HG03439 (cell line): ENCODE results near the gene DUSP5.
A peak's percentile ranks its signal among the peaks of the same experiment; 100 is the strongest.

Source experiments
- ATAC-seq: cut with Tn5 transposase; IDR thresholded peaks from one replicate; pipeline ENCODE4 v1.9.1; 2021; ENCODE audit warnings: mild to moderate bottlenecking, moderate library complexity; ENCODE audit not compliant: unreplicated experiment

Gene DUSP5

DNA sequence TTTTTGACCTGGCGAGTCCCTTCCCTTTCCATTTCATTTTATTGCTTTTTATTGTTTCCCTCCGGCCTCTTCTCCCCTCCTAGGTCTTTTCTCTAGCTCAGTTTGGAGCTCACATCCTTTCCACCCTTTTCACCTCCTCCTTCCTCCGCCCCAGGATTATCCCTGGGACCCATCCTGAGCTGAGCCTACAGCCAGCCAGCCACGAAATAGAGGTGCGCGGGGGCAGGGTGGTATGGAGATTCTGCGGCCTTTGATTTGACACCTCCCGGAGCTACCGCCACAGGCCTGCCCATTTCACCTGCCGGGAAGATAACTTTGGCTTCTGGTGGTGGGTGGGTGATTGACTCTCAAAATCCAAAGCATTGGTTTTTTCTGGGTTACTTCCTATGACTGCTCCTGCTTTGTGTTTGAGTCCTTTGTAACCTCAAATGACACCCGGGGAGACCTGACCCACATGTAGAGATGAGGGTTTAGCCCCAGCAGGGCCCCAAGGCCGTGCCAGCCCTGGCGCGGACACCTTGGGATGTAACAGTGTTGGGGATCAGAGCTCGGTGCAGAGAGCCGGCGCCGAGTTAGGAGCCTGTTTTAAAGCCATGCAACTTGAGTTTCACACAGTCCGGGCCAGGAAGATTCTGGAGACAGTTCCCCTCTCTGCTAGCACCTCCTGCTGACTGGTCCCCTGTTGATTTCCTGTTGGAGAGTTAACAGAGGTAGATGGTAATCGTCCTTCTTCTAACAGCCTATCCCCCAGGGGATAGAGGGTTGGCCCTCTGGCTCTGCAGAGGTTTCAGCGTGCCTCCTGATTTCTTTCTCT lies 1.5 kb downstream of the DUSP5 start:
- no peak for ATAC-seq

DNA sequence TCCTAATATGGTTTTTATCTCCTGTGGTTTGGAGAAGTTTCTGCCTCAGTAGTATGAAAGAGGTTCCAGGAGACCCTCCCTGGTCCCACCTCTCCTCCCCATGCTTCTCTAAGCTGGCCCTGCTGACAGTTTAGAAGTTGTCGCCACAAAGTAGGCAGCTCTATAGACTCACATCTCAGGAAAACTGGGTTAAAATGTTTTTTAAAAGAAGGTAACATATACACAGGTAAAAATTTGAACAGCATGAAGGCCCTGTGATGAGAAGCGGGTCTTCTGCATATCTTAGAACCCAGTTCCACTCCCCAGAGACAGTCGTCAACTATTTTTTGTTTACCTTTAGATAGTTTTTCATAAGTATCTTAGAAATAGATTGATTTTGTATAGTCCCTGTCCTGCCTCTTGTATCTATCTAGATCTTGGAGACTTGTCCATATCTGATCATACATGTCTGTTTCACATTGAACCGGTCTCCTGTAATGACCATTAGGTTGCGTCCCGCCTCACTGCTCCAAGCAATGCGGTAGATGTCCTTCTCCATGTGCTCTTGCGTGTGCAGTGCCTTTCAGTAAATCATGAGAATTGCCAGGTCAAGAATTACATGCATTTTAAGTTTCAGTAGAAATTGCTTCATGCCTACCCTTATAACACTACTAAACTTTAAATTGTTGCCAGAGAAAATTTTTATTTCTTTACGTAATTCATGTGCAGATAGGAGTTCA lies 2.2 kb downstream of the DUSP5 start:
- no peak for ATAC-seq

DNA sequence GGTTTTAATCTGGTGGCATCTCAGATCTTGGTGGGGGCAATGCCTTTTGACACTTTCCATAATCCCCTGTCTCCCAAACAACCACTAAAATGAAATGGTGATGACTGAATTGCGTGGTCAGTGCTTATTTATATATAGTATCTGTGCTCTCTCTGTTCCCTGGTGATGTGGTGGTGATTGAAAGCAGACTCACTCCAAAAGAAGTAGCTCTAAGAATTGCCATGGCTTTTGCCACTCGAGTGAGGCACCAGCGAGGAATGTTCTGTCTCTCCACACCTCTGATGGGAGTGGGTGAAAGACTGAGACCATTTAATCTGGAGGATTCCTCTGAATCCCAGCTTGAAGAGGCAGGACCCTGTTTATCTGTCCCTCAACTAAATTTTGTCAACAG lies 2.8 kb downstream of the DUSP5 start:
- ATAC-seq = no peak

DNA sequence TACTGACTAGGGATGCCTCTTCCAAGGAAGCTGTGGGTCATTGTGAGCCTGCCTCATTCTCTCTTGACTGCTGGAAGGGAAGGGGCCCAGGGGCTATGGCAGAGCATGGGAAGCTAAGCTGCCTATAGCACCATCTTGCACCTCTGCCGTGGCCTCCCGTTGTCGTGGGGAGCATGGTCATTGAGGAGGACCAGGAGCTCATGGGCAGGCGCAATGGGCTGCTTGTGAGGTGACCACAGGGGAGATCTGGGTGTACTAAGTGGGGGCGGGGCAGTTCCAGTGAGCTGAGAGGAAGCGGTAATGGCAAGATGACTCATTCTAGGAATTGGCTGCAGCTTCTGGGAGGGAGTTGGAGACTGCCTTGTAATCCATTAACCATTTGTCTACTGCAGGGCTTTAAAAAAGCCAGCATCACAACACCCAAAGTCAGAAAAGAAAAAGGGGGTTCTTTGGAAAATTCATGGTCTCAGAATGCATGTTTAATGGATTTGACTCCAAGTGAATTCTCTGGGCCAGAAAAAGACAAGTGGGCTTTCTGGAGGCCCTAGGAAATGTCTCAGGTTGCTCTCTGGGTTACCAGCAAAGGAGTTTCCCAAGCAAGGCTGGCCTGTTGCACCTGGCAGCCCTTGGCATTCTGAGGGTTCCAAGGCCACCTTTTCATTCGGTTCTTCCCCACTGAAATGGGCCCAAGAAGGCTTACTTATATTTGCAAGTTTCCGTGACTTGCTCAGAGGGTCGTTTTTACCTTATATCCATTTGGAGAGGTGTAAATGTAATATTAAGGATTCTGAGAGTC lies 3.6 kb downstream of the DUSP5 start:
- no peak for ATAC-seq

DNA sequence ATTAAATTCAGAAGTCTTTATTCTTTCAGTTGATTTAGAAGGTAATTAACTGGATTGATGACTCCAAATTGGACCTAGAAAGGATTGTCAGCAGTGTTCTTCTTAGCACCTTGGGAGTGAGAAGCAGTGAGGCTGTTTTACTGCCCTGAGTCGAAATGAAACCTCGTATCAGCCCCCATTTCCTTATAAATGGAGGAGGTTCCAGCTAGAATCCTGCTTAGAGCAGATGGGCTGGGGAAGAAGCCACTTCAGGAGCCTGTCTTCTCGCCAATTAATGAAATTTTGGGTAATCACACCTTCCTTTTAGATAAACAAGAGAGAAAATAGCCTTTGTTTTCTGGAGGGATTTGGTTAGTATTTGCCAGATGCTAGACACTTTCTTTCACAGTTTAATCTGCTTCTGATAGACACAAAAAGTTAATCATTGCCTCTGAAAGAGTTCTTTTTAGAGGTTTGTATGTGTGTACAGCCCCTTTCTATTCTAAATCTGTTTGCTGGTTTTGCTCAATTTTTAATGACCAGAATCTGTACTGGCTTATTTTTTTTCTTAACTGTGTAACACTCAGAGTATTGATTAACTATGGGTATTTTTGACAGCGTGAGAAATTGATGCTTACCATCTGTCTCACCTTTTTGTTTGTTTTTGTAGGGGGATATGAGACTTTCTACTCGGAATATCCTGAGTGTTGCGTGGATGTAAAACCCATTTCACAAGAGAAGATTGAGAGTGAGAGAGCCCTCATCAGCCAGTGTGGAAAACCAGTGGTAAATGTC lies 4.6 kb downstream of the DUSP5 start:
- no peak for ATAC-seq

DNA sequence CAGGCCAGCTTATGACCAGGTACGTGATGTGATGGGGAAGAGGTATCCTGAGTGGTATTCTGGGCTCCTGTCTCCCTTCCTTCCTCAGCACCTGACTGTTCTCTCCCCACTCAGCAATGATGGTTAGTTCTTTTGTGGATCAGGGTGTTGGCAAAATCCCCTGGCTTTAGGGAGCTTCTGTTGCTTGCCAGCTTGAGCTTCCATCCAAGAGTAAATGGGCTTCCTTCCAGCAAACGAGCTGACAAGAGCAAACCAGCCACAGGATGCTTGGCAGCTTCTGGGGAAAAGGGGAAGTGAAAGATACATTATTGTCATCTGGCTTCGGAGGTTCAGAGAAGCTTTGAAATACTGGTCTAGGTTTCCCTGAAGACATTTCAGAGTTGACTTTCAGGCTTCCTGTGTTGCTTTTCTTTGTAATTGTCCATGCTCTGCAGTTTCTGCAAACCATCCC lies 5.2 kb downstream of the DUSP5 start:
- peak; percentile 36 for ATAC-seq

DNA sequence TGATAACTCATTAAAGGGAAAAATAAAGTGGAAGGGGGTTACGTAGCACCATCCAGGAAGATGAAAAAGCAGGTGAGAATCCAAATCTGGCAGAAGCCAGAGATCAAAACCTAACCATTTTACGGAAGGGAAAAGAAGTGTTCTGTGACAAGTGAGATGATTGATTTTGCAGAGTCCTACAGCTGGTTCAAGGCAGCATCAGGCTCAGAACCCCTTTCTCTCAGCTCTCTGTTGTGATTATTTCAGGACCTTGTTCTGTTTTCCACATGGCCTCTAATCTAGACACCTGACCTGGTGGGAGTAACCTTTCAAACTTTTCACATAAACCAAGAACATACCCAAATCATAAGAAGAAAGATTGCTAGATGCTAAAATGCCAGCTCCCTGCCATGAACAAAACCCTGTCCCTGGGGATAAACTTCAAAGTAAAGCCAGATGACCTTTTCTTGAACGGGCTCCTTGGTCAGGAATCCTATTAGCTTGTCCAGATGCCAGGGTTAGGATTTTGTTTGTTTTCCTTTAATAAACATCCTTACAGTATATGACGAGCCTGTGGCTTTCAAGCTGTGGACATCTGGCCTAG lies 5.9 kb downstream of the DUSP5 start:
- ATAC-seq = peak; percentile 3

DNA sequence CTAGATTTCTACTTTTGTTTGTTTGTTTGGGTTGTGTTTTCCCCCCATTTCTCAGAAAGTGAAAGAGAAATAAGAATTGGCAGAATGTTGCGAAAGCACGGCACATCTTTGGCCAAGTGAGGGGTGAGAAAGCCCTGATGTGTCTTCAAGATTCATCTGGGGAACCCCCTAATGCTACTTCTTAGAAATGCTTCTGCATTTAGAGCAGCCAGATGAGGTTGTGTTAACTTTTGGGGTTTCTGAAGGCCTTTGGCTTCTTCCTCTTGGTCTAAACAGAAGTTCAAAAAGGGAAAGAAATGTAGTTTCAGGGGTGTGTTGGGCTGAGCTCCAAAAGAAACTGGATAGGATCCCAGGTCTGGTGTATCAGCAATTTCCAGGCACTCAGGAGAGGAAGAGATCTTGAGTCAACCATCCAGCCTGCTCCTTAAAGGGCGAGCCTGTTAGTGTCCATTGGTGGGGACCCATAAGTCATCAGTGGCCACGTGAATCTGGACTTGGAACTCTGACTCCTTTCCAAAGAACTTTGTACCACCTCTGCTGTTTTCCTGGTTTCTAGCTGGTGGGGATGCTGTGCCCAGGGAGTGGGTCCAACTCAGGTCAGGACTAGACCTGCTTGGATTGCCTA lies 6.5 kb downstream of the DUSP5 start:
- peak; percentile 63 for ATAC-seq

DNA sequence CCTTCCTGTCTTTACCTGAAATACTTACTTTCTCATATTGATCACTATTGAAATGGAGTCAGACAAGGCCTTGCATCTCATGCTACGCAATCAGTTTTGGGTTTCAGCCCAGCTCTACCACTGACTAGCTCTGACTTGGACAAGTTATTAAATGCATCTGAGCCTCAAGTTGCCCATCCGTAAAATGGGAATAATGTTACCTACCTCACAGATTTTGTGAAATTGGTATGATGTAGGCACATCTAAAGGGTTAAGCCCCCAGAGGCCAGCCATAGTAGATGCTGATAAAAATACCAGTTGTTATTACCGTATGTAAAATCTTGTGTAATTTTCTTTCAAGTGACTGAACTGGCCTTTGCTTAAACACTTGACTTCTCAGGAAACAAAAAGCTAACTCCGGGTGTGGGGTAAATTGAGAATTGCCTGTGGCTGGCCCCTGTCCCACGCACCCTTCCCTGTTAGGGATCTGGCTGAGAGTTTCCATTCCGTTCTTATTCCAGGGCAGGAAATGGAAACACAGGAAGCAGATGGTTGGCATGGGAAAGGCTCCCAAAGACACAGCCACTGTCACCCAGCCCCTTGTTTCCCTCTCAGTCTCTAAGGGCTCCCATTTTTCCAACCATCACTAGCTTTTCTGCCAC lies 7.5 kb downstream of the DUSP5 start:
- no peak for ATAC-seq

DNA sequence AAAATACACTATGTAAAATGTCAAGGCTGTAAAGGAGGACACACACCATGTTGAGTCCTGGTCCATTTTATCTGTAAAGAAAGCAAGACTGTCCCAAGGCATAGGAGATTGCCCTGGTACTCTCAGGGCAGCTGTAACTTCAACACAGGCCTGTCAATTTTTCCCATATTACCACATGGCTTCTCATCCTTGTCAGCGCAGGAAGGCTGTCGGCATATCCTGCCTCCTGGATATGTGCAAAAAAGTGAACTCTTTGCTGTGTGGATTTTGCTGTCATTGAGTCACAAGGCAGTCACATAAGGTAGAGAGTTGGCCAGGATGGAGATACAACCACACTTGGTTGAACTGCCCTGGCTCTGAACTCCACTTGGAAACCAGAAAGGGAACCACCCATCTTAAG lies 8.7 kb downstream of the DUSP5 start:
- no peak for ATAC-seq

DNA sequence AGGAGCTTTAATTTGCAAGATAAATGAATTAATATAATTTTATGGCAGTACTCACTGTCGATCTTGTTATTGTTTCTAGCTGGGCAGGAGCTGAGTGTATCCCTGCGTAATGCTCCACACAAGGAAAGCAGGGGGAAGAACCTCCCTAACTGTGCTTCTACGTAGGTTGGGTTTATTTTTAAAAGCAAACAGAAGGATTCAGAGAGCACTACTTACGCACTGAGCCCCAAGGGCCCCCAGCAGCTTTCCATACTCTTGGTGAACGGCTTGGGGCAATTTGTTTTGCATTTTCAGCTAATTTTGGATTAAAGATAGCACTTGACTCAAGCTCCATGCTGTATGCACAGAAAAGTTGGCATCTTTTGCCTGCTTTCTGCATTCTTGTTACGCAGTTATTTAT lies 9.6 kb downstream of the DUSP5 start:
- ATAC-seq = no peak

DNA sequence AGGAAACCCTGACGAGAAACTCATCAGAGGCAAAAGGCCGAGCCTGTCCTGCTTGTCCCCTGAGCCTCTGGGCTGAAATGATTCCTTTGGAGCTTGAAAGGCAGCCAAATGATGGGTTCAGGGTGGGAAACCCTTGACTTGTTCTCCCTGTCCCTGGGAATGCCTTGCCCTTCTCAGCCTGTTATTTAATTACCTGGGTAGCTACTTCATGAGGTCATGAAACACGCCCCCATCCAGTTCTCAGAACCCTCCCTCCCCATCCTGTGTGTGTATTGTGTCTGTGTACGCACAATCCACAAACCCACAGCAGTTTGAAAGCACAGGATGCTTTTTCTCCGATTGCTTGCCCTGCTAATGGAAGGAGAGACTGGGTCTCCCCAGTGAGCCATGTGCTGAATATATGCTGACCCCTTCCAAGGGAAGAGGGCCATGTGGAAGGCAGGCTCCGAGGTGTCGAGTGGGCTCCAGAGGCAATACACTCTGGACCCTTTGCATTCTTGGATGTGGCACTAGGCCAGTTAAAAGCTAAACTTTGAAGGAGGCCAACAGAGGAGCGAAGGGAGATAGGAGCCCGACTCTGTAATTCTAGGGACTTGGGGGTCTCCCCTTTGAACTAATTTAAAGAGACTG lies 10.6 kb downstream of the DUSP5 start:
- ATAC-seq = no peak

DNA sequence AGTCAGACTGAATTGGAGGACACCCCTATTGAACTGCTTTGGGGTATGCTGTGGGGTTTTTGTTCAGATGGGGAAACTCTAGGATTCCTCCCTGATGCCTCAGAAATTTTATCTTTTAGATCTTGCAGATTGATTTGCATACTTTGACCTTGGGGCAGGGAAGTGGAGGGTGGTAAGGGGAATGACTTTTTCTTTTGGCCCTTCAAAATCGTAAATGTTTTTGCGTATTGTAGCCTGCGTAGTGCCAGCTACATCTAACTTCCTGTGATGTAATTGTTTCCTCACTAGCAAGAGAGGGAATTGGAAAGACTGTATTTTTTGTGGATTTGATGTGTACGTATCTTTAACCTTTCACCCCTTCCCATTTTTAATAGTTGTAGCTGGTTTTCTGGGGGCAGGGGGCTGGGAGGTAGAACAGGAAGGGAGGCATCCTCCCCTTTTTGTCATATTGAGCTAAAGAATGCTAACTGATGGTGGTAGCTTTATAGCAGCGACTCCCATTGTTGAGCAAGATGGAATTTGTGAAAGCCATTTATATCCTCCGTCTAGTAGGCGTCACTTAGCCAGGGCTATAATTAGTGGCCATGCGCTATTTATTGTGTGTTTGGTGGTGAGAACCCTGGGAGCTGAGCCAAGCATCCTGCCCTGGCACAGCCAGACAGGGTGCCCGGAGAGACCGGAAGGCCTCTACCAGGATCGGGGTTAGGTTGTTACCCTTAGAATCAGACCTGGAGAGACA lies 11.3 kb downstream of the DUSP5 start:
- ATAC-seq = no peak

DNA sequence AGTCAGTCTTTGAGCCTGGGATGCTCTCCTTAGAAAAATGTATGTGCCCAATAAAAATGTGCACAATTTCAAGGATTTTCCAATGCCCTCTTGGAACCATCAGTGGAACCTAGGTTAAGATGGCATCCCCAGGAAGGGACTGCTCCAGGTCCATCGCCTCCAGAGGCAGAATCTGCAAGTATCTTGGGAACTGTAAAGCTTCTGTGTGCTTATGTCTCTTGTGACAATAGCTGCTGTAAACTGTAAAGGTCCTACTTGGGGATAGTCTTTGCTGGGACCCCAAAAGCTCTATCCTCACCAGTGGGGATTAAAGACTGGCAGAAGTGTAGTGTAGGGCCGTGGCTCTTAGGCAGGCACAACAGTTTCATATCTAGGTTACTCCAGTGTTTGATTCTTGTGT lies 11.9 kb downstream of the DUSP5 start:
- ATAC-seq = no peak

DNA sequence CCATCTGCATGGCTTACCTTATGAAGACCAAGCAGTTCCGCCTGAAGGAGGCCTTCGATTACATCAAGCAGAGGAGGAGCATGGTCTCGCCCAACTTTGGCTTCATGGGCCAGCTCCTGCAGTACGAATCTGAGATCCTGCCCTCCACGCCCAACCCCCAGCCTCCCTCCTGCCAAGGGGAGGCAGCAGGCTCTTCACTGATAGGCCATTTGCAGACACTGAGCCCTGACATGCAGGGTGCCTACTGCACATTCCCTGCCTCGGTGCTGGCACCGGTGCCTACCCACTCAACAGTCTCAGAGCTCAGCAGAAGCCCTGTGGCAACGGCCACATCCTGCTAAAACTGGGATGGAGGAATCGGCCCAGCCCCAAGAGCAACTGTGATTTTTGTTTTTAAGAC lies 12.4 kb downstream of the DUSP5 start:
- no peak for ATAC-seq

DNA sequence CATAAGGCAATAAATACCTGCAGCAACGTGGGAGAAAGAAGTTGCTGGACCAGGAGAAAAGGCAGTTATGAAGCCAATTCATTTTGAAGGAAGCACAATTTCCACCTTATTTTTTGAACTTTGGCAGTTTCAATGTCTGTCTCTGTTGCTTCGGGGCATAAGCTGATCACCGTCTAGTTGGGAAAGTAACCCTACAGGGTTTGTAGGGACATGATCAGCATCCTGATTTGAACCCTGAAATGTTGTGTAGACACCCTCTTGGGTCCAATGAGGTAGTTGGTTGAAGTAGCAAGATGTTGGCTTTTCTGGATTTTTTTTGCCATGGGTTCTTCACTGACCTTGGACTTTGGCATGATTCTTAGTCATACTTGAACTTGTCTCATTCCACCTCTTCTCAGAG lies 13.0 kb downstream of the DUSP5 start:
- no peak for ATAC-seq

DNA sequence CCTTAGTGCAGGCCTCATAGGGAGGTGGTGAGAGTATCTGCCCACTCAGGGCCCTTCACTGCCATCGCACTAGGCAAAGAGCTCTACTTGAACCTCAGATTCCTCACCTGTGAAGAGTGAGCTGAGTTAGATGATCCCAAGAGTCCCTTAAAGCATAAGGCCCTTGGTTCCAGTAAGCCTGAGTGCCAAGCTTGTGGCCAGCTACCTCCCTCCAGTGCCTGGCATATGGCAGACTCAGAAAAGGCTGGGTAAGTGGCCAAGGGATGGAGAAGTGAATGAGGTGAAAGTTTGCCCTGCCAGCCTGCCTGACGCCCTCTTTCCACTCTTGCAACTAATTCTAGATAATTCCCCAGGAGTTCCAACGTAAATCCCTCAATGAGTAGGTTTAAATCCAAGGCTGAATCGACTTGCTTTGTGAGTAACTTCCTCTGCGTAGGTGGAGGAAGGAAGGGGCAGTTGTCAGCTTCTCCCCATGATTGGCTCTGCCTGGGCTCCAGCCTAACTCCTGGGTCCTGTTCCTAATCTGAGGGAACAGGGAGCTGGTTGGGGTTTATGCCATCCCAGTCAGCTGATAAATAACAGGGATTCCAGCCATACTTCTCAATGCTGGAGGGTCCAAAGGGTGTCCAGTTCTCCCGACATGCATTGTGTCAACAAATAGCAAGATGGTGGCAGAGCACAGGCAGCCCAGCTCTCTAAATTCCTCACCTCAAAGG lies 14.2 kb downstream of the DUSP5 start:
- ATAC-seq = no peak
